ENCODE measurements around the gene PACSIN1.

PACSIN1 gene

DNA sequence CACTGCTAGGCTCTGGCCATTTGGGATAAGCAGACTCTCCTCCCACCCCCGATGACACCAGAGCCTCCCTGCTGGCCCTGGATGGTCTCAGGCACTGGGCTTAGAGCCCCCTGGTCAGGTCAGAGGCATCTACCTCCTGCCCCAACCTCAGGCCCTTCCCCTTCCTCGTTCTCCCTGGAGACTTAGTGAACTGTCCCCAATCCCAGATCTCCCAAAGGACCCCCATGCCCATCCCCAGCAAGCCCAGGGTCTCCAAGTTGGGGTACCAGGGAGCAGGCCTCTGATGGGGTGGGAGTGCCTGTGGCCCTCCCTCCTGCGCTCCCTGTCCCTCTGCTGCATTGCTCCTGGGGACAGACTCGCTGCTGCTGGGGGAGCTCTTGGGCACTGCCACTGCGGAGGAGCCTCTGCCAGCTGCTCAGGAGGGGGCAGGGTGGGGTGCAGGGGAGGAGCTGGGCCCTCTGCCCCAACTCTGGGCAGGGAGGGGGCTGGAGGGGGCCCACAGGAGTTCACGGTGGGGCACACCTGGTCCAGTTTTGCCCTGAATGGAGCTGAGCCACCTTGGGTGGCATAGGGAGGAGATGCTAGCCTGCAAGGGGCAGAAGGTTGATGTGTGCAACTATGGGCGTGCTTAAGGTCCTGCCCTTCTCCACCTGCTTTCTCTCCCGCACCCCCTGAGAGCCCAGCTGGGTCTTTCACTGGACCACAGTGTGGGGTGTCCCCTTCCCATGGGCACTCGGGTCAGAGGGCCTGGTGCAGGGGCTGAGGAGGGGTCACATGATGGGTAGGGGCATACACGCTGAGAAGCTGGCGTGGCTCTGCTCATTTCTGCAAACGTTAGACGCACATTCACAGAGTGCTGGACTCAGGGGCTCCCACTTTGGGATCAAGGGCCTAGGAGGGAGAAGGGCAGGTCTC lies 49.9 kb downstream of the PACSIN1 start:
- DNase-seq = no peak

- DNase-seq = no peak
Measured at GRCh38 chr6:34516391-34517324, 50.8 kb downstream of the PACSIN1 start.

GRCh38 chr6:34517461-34517881 lies 51.6 kb downstream of the PACSIN1 start:
- DNase-seq = no peak

- no peak for DNase-seq
Measured at GRCh38 chr6:34517966-34518365, 52.1 kb downstream of the PACSIN1 start.

DNA sequence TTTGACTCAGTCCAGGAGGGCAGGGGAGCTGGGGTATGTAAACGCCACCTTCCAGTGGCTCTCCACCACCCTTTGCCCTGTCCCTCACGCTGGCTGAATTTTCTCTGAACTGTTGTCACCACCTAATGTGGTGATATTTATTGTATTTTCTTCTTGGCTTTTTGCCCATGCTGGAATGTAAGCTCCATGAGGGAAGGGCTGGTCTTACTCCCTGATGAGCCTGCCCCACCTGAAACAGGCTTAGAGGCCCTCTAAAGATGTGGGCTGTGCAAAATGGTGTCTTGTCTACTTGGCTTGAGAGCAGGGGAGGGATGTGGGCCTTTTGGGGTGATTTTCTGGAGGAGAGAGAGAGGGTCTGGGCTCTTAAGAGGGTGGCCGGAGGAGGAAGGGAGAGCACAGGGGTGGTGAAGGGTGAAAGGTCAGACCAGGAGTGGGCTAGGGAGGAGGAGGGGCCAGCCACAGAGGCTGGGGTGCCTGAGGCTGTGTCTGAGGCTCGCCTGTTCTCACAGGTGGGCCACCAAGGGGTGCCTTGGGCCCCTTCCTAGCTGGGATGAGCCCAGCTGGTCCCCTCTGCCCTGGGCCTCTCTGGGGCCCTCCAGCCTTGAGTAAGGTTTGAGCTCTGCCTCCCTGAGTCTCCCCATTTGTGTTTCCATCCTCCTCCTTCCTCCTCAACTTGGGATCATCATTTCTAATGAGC lies 52.9 kb downstream of the PACSIN1 start:
- no peak for DNase-seq

DNA sequence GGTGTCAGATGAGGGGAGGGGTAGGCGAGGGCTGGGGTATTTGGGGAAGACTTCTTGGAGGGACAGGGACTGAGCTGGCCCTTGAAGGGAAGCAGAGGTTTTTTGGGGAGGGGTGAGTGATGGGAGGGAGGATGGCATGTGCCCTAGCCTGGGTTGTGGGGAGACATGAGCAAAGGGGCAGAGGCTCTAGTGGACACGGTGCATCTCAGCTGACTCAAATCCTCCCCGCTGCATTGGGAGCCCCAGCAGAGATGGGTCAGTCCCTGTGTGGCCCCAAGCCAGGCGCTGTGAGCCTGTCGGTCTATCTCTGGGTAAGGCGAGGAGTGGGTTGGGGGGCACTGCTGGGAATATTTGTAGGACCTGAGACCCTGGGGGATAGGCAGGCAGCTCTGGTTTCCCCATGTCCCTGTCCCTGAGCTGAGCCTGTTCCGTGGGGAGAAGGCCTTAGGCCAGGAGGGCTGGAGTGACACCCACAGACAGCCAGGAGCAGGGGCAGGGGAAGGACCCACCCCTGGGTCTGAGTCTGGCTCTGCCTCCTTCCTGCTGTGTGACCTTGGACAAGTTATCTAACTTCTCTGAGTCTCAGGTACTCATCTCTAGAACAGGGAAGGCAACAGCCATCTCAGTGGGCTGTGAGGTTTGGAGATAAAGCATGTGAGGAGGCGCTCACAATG lies 54.2 kb downstream of the PACSIN1 start:
- no peak for DNase-seq

DNA sequence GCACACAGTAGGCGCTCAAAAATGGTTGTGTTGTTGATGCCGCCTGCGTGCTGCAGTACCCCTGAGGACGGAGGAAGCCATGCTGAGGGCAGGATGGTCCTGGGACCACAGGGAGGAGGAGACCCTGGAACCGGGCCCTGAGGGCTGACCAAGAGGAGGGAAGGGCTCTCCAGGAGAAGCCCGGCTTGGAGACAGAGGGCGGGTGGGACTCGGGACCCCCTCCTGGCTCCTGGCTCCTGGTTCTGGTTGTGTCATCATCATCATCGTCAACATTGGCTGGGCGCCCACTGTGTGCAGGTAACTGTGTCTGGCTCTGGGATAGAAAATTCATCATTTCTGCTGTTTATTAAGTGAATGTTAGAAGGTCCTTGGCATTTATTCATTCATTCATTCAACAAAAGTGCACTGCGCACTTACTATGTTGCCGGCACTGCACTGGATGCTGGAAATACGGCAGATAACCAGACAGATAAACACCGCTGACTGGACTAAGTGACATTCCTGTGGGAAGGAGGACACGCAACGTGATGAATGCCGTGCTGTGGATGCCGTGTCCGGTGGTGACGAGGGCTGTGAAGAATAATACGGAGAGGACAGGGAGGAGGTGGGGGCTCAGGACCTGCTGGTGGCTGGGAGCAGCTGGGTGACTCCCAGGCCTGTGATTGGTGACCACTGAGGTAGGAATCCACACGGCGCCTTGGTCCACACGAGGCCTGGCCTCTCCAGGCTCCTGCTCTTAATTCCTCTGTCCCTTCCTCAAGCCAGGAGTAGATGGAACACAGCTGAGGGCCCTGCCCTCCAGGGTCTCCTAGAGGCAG lies 55.0 kb downstream of the PACSIN1 start:
- DNase-seq = no peak

- DNase-seq = no peak
Measured at GRCh38 chr6:34521463-34522285, 55.8 kb downstream of the PACSIN1 start.

- no peak for DNase-seq
Measured at GRCh38 chr6:34522761-34523160, 56.9 kb downstream of the PACSIN1 start.

DNA sequence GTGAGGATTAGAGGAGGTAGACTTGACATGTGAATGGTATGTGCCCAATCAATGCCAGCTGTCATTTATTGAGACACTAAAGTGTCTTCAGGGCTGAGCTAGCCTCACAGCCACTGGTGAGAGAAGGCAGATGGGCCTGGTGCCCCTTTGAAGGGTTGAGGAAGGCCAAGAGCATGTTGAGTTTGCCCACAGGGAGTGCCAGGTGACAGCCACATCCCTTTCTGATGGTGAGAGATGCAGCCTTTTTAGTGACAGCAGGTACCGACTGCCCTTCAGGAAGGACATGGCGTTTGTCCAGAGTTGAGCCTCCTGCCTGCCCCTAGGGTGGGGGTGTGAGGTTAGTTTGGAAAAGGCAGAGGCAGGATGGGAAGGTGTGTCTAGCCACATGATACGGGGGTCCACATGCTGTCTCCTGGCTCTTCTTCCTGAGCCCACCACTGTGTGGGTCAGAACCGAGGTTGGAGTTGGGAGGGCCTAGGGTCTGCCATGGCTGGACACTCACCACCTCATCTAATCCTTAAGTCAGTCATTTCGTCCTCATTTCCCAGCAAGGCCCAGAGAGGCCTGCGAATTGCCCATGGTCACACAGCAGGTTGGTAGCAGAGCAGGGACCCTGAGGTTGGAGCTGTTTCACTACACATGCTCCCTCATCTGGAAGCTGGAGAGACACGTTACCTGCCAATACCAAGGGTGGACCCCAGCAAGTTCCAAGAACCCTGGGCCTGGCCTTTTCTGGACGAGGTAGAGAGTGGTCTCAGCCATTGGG lies 57.7 kb downstream of the PACSIN1 start:
- DNase-seq = no peak

DNA sequence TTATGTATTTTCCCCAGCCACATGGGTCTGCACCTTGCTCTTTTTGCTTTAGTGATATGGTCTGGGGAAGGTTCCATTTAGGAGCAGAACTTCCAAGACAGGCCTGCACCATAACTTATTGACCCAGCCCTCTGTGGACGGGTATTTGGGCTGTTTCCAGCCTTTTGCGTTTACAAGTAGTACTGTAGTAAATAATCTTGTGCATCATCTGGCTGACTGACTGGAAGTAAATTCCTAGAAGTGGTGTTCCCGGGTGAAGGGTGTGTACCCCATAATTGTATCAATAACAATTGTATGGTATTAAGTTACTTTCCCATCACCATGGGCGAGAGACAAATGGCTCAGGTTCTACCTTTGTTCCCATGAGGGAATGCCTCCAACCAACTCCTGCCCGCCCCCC lies 58.6 kb downstream of the PACSIN1 start:
- no peak for DNase-seq

- no peak for DNase-seq
Measured at GRCh38 chr6:34524971-34525370, 59.1 kb downstream of the PACSIN1 start.

GRCh38 chr6:34525431-34526175 lies 59.7 kb downstream of the PACSIN1 start:
- no peak for DNase-seq

DNA sequence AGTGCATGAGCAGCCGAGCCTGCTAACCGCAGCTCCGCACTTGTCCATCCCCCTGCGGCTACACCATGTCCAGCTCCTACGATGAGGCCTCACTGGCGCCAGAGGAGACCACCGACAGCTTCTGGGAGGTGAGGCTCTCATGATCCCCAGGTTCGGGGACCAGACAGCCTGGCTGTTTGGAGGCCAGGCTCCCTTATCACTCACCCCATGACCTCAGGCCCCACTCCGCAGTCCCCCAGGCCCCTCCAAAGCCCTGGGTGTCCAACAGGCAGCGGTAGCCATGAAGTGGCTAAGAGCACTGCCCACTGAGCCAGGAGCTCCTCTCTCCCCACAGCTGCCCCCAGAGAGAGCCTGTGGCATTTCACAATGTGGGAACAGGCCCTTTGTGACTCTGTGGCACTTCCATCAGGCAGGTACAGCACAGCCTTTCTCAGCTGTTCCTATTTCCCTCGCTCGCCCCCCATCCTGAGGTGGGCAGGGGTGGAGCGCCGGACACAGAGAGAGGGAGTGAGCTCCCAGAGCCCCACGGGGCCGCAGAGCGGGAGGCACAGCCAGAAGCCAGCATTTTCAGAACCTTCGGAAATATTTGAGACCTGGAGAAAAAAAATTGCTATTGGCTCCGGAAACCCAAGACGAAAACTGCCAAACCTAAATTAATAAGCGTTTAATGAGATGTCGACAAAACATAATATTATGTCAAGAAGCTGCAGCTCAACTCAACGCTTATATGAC lies 60.5 kb downstream of the PACSIN1 start:
- DNase-seq = no peak

- DNase-seq = peak; percentile 81
Measured at GRCh38 chr6:34526992-34527728, 61.3 kb downstream of the PACSIN1 start.

DNA sequence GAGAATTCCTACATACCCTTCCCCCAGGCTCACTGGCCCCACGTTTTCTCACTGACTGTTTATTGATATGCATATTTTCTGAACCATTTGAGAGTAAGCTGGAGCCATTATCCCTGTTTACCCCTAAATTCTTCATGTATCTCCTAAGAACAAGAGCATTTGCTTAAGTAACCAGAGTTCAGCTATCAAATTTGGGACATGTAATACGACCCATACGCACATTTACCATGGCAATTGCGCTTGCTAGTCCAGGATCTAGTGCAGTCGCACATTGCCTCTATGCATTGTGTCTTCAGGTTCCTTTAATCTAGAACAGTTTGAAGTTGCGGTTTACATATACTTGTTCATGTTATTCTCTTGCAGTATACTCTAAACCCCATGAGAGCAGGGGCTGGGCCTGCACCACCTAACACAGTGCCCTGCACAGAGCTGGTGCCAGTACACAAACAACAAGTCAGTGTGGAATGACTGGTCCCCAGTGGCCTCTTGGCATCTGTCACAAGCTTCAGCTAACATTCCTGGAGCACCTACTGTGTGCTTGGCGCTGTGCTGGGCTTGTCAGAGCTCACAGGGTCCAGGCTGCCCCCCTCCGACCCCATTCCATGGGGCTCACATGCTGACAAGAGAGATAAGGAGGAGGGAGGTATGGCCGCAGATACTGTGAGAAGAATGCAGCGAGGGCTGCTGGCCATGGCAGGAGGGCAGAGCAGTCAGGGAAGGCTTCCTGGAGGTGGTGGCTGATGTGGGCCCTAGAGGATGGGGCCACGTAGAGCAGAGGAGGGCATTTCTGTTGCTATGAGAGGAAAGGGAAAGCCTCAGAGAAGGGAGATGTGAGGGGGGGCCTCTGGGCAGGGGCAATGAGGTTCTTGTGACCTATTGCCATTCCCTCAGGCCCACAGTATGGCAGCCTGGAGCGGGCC lies 62.1 kb downstream of the PACSIN1 start:
- DNase-seq = no peak
